GM12864 (cell line): ENCODE measurements around the gene VARS1.

ENCODE experiments used
- DNase-seq: peaks from one replicate; pipeline ENCODE4 v3.0.0-alpha.2; 2011; ENCODE audit warnings: low read depth
- H3K4me3 ChIP-seq: 2 replicates; pipeline ENCODE4 v1.5.1; 2011; ENCODE audit warnings: mild to moderate bottlenecking, low read depth, low read length, control low read depth
- TF ChIP-seq, protein P1 (sequence below): IDR thresholded peaks from 2 replicates; pipeline ENCODE4 v1.5.1; 2011; ENCODE audit warnings: low read depth, mild to moderate bottlenecking, moderate library complexity, low read length, control low read depth, inconsistent platforms; ENCODE audit errors: missing control alignments

Gene VARS1

DNA sequence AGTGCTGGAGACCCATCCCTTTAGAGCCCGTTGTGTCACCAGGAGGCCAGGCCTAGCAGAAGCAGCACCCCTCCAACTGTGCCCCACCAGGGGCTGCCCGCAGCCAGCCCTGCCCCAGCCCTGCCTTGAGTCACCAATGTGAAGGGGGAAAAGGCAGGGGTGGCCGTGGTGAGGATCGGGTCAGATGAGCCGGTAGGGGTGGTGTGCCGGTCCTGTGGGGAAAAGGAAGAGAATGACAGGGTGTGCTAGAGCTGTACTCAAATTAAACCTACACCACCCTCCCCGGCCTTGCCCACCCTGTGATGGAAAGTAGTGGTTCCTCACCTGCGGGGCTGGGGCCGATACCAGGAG lies 30.0 kb downstream of the VARS1 start:
- H3K4me3 ChIP-seq = no peak overlapping the region
- DNase-seq = no peak
- TF ChIP-seq, protein P1, sequence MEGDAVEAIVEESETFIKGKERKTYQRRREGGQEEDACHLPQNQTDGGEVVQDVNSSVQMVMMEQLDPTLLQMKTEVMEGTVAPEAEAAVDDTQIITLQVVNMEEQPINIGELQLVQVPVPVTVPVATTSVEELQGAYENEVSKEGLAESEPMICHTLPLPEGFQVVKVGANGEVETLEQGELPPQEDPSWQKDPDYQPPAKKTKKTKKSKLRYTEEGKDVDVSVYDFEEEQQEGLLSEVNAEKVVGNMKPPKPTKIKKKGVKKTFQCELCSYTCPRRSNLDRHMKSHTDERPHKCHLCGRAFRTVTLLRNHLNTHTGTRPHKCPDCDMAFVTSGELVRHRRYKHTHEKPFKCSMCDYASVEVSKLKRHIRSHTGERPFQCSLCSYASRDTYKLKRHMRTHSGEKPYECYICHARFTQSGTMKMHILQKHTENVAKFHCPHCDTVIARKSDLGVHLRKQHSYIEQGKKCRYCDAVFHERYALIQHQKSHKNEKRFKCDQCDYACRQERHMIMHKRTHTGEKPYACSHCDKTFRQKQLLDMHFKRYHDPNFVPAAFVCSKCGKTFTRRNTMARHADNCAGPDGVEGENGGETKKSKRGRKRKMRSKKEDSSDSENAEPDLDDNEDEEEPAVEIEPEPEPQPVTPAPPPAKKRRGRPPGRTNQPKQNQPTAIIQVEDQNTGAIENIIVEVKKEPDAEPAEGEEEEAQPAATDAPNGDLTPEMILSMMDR = no peak

DNA sequence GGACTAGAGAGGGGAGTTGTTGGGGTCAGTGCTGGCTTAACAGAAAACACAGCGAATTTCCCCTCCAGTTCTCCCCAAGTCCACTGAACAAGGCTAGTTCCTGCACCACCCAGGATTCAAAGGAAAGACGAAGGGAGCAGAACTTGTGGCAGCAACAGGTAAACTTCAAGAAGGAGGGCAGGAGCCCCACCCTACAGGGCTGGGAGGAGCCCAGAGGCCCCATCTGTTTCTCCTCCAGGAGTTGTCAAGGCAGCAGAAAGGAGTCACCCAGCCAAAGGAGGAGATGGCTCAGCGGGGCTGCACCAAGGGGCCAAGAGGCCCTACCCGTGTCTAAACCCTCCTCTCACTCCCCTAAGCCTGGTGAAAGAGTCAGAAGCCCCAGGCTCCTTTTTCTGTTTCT lies 31.4 kb downstream of the VARS1 start:
- DNase-seq = no peak
- TF ChIP-seq, protein P1 = no peak
- no peak overlapping the region for H3K4me3 ChIP-seq

DNA sequence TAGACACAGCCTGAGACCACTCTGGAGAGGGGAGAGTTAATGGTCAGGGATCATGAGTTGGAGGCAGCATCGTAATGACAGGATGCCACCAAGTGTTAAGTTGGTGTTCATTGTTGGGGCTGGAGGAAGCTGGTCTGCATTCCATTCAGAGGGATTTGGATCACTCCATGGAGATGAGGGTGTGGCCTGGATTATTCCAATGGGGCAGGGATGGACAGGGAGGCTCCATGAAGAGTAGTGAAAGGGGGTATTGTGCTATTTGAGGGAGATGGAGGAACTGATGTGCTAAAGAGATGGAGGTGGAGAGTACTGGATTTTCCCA lies 32.0 kb downstream of the VARS1 start:
- H3K4me3 ChIP-seq = no peak overlapping the region
- DNase-seq = no peak
- TF ChIP-seq, protein P1 = no peak

DNA sequence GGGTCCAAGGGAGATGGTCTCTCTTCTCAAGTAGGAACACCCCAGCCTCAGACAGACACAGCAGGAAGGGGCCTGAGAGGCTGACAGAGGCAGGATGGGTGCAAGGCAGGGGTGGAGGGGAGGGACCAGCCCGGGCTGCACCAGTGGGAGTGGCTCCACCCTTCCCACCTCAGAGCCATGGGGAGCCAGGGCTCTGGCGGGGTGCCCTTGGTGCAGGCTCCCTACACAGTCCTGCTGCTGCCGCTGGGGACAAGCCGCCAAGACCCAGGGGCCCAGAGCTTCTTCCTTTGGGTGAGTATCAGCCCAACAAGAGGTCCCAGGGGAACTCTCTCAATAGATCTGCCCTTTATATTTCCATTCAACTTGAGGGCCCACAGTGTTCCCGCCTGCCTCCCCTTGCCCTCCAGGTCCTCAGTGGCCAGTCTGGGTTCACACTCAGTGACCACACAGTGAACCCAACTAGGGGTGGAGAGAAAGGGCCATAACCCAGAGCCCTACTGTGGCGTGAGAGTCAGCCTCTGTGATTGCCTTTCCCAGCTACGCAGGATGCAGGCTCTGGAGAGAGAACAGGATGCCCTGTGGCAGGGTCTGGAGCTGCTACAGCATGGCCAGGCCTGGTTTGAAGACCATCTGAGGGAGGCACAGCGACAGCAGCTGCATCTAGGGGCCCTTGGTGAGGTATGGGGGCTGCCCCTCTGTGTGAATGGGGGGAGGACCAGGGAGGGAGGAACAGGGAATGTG lies 32.5 kb downstream of the VARS1 start:
- DNase-seq = no peak
- TF ChIP-seq, protein P1 = no peak
- no peak overlapping the region for H3K4me3 ChIP-seq

DNA sequence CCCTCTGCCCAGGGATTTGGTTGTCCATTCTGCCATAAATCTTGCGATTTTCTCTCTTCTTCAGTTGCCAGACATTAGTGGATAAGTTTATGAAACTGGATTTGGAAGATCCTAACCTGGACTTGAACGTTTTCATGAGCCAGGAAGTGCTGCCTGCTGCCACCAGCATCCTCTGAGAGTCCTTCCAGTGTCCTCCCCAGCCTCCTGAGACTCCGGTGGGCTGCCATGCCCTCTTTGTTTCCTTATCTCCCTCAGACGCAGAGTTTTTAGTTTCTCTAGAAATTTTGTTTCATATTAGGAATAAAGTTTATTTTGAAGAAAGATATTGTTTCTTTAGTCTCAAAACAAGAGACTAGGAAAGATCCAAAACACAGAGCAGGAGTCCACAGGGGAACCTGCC lies 33.2 kb downstream of the VARS1 start, which contains the start of gene SAPCD1:
TSS of gene SAPCD1 (plus strand) at position 301 of the 400 bp plus-strand sequence. CDS start 399 bp downstream, outside the sequence.
- TF ChIP-seq, protein P1 = no peak
- DNase-seq = no peak
- H3K4me3 ChIP-seq = no peak within 1 kb of the TSS

DNA sequence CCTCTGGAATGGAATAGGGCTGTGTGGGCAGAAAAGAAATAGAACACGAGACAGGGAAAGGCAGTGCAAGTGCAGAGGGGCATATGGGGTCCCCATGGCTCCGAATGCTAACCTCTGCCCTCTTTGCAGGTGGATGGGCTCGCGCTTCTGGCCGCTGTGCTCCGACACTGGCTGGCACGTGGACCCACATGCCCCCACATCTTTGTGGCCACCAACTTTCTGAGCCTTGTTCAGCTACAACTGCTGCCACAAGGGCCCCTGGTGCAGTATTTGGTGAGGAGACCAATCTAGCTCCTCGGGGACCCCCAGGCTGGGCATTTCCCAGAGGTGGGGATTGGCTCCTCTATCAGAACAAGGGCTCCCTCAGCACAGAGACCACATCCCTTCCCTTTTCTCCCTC lies 34.2 kb downstream of the VARS1 start:
- no peak for DNase-seq
- H3K4me3 ChIP-seq = no peak overlapping the region
- TF ChIP-seq, protein P1 = no peak

DNA sequence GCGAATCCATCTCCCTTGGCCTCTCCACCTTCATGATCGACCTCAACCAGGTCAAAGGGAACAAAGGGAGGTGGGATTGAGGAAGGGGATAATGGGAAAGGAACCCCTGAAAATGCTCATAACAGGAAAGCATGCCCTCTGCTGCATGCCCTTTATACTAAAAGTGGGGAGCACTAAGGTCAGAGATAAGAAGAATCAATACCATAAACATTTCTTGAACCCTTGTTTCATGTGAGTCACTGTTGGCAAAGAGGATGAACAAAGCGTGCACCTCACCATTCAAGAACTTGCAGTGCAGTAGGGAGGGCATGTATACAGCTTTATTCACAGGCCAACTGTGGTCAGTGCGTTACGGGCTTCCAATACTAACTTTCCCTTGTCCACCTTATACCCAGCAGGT lies 34.8 kb downstream of the VARS1 start:
- TF ChIP-seq, protein P1 = no peak
- no peak overlapping the region for H3K4me3 ChIP-seq
- no peak for DNase-seq
